ENCODE data around the gene IMPG1.

DNA sequence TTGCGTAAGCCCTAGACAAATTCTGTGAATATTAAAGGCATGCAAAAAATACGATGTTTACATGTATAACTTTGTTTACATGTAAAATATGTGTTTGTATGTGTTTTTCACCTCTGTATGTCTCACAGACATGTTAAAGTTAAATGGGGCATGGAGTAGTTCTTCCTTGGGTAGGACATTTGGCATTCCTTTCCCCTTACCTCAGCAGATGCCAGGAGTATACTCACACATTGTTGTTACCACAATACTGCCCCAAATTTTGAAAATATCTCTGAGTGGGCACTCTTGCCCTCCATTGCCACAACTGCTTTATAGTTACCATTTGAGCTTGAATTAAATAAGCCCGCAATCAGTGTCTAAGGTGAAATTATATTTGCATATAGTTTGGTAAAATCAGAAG, 175.9 kb downstream of the IMPG1 start:
- TF ChIP-seq, protein P1, sequence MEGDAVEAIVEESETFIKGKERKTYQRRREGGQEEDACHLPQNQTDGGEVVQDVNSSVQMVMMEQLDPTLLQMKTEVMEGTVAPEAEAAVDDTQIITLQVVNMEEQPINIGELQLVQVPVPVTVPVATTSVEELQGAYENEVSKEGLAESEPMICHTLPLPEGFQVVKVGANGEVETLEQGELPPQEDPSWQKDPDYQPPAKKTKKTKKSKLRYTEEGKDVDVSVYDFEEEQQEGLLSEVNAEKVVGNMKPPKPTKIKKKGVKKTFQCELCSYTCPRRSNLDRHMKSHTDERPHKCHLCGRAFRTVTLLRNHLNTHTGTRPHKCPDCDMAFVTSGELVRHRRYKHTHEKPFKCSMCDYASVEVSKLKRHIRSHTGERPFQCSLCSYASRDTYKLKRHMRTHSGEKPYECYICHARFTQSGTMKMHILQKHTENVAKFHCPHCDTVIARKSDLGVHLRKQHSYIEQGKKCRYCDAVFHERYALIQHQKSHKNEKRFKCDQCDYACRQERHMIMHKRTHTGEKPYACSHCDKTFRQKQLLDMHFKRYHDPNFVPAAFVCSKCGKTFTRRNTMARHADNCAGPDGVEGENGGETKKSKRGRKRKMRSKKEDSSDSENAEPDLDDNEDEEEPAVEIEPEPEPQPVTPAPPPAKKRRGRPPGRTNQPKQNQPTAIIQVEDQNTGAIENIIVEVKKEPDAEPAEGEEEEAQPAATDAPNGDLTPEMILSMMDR (IDR thresholded peaks at IDR 0.05), result no peak
- TF ChIP-seq POLR2AphosphoS5 (IDR thresholded peaks at IDR 0.05) (no peak), POLR2A (IDR thresholded peaks at IDR 0.05) (no peak), EP300 (IDR thresholded peaks at IDR 0.05; ENCODE audit: low read depth) (no peak)
